Gastrocnemius medialis (tissue), 4 donors: ENCODE data around the gene NRF1.

ENCODE experiments used
- CTCF ChIP-seq, 5 experiments: fragments of 450-650 bp in 3 of 5; fragments of 200-600 bp in 2 of 5; sonication (generic) in 2 of 5; IDR thresholded peaks in 4 of 5; conservative IDR thresholded peaks in 1 of 5; 1 replicate in 4 of 5; 2 replicates in 1 of 5; pipeline ENCODE4 v1.5.1; 2016 to 2019; ENCODE audit warnings: antibody characterized with exemption in 5 of 5, mild to moderate bottlenecking in 3 of 5, moderate library complexity in 3 of 5
- POLR2A ChIP-seq, 2 donors: fragments of 450-650 bp; IDR thresholded peaks; one replicate each; pipeline ENCODE4 v1.6.1; 2017; ENCODE audit warnings: antibody characterized with exemption in 2 of 2, mild to moderate bottlenecking in 2 of 2, moderate library complexity in 2 of 2

- TF ChIP-seq POLR2A (IDR thresholded peaks at IDR 0.05) (no peak), CTCF (IDR thresholded peaks at IDR 0.05 in 4 of 5, conservative IDR thresholded peaks at IDR 0.05 in 1 of 5) (no peak)
Observed at GRCh38 chr7:129798616-129799349, 187.3 kb downstream of the NRF1 start.
